IPS-18a (cell line): ENCODE results near the gene DDX60.

ENCODE experiments used
- H3K27ac ChIP-seq: one replicate; pipeline ENCODE4 v1.5.1; 2013; ENCODE audit warnings: low read length
- H3K27me3 ChIP-seq: one replicate; pipeline ENCODE4 v1.6.1; 2013; ENCODE audit warnings: mild to moderate bottlenecking, low read length; ENCODE audit not compliant: control insufficient read depth, insufficient read depth
- H3K36me3 ChIP-seq: one replicate; pipeline ENCODE4 v1.6.1; 2013; ENCODE audit warnings: low read depth, low read length; ENCODE audit not compliant: control insufficient read depth
- H3K4me1 ChIP-seq: one replicate; pipeline ENCODE4 v1.6.1; 2013; ENCODE audit warnings: low read depth, low read length; ENCODE audit not compliant: control insufficient read depth
- H3K4me3 ChIP-seq: one replicate; pipeline ENCODE4 v1.5.1; 2013; ENCODE audit warnings: low read length
- H3K9ac ChIP-seq: one replicate; pipeline ENCODE4 v1.6.1; 2013; ENCODE audit warnings: mild to moderate bottlenecking, low read length, moderate library complexity
- H3K9me3 ChIP-seq: one replicate; pipeline ENCODE4 v1.6.1; 2013; ENCODE audit warnings: low read depth, low read length; ENCODE audit not compliant: control insufficient read depth

The DDX60 gene

DNA sequence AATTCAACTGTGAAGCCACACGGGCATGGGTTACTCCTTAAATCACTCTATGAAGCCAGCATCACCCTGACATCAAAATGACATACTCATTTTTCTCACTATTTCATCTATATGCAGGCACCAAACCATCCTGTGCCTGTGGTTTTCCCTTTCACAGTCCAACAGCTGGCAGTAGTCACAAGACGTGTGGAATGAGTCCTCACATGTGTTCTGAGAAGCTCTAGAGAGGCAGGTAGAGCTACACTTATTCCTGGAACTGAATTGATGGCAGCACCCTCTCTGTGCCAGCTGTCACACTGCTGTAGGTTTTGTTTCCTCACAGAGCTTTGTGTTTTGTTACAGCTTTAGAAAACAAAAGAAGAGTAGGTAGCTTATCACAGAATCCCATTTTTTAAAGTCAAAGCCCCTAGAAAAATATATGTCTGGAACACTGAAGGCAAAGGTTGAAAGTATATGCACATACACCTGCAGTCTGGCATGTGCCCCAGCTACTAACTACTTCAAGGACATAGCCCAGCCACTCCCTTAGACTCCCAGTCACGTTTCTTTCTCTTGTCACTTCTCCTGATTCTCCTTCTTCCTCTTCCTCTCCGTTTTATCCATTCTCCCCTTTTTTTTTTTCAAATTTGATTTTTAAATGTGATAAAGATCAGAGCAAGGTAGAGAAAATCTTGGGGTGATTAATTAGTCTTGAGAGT lies 119.1 kb downstream of the DDX60 start:
- no peak overlapping the region for H3K9ac ChIP-seq
- H3K36me3 ChIP-seq: no peaks in the 10 kb centered on the region
- H3K27me3 ChIP-seq: no peaks in the 10 kb centered on the region
- H3K4me3 ChIP-seq: no peak overlapping the region
- no peaks in the 10 kb centered on the region for H3K4me1 ChIP-seq
- peaks cover 21% of the 10 kb centered on the region for H3K9me3 ChIP-seq
- no peak overlapping the region for H3K27ac ChIP-seq

DNA sequence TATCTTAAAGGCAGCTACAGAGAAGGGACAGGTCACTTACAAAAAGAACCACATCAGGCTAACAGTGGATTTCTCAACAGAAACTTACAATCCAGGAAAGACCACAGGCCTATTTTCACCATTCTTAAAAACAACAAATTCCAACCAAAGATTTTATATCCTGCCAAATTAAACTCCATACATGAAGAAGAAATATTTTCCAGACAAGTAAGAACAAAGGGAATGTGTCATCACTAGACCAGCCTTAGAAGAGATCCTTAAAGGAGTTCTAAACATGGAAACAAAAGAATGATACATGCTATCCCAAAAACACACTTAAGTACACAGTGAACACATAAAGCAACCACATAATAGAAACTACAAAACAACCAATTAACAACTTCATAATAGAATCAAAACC lies 120.6 kb downstream of the DDX60 start:
- Histone ChIP-seq H3K27ac (no peak overlapping the region), H3K4me3 (no peak overlapping the region), H3K36me3 (no peaks in the 10 kb centered on the region), H3K27me3 (no peaks in the 10 kb centered on the region), H3K9me3 (peaks cover 7% of the 10 kb centered on the region), H3K4me1 (no peaks in the 10 kb centered on the region), H3K9ac (no peak overlapping the region)

DNA sequence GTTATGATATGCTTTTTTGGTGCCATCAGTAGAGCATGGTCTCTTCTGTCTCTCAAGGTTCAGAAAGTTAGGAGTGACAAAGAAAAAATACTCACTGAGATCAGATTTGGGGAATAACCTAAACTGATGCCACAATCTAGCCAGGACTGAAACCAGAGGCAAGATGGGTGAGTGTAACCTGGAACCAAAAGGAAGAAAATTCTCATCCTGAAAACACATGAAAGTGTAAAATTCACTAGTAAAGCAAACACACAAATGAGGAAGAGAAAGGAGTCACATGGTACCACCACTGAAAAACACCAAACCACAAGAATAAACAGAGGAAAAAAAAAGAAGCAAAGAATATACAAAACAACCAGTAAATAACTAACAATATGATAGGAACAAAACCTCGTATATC lies 129.8 kb downstream of the DDX60 start:
- Histone ChIP-seq H3K4me3 (no peak overlapping the region), H3K27me3 (no peaks in the 10 kb centered on the region), H3K4me1 (no peaks in the 10 kb centered on the region), H3K27ac (no peak overlapping the region), H3K36me3 (no peaks in the 10 kb centered on the region), H3K9me3 (no peaks in the 10 kb centered on the region), H3K9ac (no peak overlapping the region)

DNA sequence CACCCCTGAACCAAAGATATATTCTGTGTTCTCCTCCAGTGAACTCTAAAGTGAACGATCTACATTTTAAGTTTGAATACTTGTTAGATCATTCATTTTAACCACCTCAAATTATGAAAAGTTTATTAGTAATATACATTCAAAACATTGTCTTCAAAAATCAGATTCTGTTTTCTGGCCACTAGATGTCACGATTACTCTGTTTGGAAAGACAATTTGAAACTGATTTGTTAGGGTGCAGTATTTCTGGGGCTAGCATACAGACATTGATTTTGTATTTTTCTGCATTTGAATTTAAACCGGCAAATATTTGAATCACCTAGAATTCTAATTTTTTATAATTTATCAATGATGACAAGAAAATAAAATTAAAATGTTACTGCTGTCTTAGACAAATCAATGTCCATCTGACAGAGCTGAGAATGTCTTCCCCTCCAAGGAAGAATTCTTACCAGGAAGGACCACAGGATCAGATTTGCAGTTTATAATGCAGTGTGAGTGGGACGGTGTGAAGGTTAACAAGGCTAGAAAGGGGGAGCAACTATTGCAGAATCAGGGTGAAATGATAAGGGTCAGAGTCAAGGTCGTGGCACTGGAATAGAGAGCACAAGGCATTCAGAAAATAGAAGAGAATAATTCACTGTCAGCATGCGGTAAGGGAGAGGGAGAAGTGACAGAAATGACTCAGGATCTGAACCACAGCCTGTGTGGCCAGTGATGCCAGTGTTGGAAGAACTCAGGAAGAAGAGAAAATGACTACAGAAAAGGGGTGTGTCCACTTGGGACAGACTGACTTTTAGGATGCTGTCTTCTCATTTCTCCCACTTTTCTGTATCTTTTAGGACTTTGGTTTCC lies 134.6 kb downstream of the DDX60 start:
- no peaks in the 10 kb centered on the region for H3K9me3 ChIP-seq
- H3K36me3 ChIP-seq: no peaks in the 10 kb centered on the region
- H3K4me3 ChIP-seq: no peak overlapping the region
- no peak overlapping the region for H3K9ac ChIP-seq
- H3K4me1 ChIP-seq: no peaks in the 10 kb centered on the region
- no peaks in the 10 kb centered on the region for H3K27me3 ChIP-seq
- H3K27ac ChIP-seq: no peak overlapping the region

- no peaks in the 10 kb centered on the region for H3K9me3 ChIP-seq
- no peaks in the 10 kb centered on the region for H3K27me3 ChIP-seq
- H3K4me3 ChIP-seq: no peak overlapping the region
- no peak overlapping the region for H3K27ac ChIP-seq
- no peaks in the 10 kb centered on the region for H3K36me3 ChIP-seq
- no peak overlapping the region for H3K9ac ChIP-seq
- no peaks in the 10 kb centered on the region for H3K4me1 ChIP-seq
Measured at GRCh38 chr4:168177546-168178149, 140.9 kb downstream of the DDX60 start.

- Histone ChIP-seq H3K9me3 (no peaks in the 10 kb centered on the region), H3K9ac (no peak overlapping the region), H3K4me1 (peaks cover 10% of the 10 kb centered on the region), H3K36me3 (no peaks in the 10 kb centered on the region), H3K27me3 (no peaks in the 10 kb centered on the region), H3K27ac (no peak overlapping the region), H3K4me3 (no peak overlapping the region)
Measured at GRCh38 chr4:168174308-168174707, 144.2 kb downstream of the DDX60 start.

DNA sequence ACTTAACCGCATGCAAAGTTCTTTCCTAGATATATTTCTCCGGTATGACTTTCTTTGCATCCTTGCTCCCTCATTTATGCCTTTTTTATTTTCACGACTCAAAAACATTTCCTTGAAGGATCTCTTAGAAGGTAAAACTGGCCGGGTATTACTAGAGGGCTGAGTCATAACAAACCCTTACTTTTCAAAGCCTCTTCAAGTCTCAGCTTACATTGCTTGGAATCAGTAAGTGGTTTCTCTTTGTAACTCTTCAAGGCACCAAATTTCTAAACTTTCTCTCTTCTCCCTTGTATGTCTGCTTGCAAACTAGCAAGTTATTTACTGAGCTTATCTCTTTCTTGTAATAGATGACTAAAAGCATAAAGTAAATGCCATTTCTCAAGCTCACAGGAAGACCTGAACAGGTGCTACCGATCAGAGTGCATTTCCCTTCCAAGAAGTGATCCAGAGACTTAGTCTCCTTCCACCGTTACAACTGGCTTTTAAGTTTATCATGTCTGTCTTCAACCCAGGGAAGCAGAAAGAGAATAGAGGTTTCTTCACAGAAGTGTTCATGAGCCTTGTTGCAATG lies 150.8 kb downstream of the DDX60 start:
- Histone ChIP-seq H3K36me3 (no peaks in the 10 kb centered on the region), H3K27me3 (no peaks in the 10 kb centered on the region), H3K27ac (no peak overlapping the region), H3K4me1 (peaks cover 10% of the 10 kb centered on the region), H3K4me3 (no peak overlapping the region), H3K9ac (no peak overlapping the region), H3K9me3 (no peaks in the 10 kb centered on the region)
